ENCODE data around the gene GIMAP5.

DNA sequence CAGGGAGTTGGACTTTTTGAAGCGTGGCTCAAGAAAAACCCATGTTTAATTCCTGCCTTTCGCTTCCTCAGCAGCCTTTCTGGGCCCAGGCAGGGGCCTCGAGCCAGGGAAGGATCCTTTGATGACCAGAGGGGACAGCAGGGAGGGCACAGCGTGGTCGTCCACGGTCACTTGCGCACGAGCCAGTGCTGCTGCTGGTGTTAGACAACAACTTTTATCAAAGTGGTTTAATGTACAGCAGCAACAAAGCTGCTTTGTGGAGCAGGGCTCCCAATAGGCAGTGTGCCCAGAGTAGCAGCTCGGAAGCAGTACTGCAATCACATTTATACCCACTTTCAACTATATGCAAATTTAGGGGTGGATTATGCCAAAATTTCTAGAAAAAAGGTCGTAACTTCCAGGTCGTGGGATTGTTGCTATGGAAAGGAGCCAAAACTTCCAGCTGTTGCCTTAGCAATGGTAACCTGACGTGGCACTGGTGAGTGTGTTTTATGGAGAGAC is 14.7 kb upstream of the GIMAP5 start:
- no peak for TF ChIP-seq RCOR1 (IDR thresholded peaks at IDR 0.05; ENCODE audit: low read length)
- TF ChIP-seq TAF1 (IDR thresholded peaks at IDR 0.05; ENCODE audit: borderline replicate concordance, low read depth, low read length): no peak
- TF ChIP-seq, protein P1, sequence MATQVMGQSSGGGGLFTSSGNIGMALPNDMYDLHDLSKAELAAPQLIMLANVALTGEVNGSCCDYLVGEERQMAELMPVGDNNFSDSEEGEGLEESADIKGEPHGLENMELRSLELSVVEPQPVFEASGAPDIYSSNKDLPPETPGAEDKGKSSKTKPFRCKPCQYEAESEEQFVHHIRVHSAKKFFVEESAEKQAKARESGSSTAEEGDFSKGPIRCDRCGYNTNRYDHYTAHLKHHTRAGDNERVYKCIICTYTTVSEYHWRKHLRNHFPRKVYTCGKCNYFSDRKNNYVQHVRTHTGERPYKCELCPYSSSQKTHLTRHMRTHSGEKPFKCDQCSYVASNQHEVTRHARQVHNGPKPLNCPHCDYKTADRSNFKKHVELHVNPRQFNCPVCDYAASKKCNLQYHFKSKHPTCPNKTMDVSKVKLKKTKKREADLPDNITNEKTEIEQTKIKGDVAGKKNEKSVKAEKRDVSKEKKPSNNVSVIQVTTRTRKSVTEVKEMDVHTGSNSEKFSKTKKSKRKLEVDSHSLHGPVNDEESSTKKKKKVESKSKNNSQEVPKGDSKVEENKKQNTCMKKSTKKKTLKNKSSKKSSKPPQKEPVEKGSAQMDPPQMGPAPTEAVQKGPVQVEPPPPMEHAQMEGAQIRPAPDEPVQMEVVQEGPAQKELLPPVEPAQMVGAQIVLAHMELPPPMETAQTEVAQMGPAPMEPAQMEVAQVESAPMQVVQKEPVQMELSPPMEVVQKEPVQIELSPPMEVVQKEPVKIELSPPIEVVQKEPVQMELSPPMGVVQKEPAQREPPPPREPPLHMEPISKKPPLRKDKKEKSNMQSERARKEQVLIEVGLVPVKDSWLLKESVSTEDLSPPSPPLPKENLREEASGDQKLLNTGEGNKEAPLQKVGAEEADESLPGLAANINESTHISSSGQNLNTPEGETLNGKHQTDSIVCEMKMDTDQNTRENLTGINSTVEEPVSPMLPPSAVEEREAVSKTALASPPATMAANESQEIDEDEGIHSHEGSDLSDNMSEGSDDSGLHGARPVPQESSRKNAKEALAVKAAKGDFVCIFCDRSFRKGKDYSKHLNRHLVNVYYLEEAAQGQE (IDR thresholded peaks at IDR 0.05; ENCODE audit: low read depth, low read length): no peak
- TF ChIP-seq, protein P2, sequence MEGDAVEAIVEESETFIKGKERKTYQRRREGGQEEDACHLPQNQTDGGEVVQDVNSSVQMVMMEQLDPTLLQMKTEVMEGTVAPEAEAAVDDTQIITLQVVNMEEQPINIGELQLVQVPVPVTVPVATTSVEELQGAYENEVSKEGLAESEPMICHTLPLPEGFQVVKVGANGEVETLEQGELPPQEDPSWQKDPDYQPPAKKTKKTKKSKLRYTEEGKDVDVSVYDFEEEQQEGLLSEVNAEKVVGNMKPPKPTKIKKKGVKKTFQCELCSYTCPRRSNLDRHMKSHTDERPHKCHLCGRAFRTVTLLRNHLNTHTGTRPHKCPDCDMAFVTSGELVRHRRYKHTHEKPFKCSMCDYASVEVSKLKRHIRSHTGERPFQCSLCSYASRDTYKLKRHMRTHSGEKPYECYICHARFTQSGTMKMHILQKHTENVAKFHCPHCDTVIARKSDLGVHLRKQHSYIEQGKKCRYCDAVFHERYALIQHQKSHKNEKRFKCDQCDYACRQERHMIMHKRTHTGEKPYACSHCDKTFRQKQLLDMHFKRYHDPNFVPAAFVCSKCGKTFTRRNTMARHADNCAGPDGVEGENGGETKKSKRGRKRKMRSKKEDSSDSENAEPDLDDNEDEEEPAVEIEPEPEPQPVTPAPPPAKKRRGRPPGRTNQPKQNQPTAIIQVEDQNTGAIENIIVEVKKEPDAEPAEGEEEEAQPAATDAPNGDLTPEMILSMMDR (IDR thresholded peaks at IDR 0.05): no peak
- TF ChIP-seq, protein P3, sequence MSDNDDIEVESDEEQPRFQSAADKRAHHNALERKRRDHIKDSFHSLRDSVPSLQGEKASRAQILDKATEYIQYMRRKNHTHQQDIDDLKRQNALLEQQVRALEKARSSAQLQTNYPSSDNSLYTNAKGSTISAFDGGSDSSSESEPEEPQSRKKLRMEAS (IDR thresholded peaks at IDR 0.05; ENCODE audit: low read depth): no peak
- TF ChIP-seq EZH2phosphoT487 (IDR thresholded peaks at IDR 0.05; ENCODE audit: borderline replicate concordance, low read depth): no peak
- no peak for TF ChIP-seq EP300 (IDR thresholded peaks at IDR 0.05; ENCODE audit: borderline replicate concordance in 1 of 2, low read depth in 1 of 2, low read length in 1 of 2)
- TF ChIP-seq YY1 (IDR thresholded peaks at IDR 0.05; ENCODE audit: low read depth): no peak
- TF ChIP-seq, protein P4, sequence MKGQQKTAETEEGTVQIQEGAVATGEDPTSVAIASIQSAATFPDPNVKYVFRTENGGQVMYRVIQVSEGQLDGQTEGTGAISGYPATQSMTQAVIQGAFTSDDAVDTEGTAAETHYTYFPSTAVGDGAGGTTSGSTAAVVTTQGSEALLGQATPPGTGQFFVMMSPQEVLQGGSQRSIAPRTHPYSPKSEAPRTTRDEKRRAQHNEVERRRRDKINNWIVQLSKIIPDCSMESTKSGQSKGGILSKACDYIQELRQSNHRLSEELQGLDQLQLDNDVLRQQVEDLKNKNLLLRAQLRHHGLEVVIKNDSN (IDR thresholded peaks at IDR 0.05; ENCODE audit: borderline replicate concordance, low read depth): no peak
- no peak for TF ChIP-seq SMC3 (IDR thresholded peaks at IDR 0.05; ENCODE audit: low read depth, low read length)
- TF ChIP-seq NFIC (IDR thresholded peaks at IDR 0.05; ENCODE audit: borderline replicate concordance): no peak
- TF ChIP-seq CHD2 (IDR thresholded peaks at IDR 0.05; ENCODE audit: low read length, partially characterized antibody): no peak
